Erythroblast (primary cell): ENCODE data around the gene MCRS1.
A peak's percentile ranks its signal among the peaks of the same experiment; 100 is the strongest.

Experiments
- DNase-seq, 2 experiments: peaks; one replicate each; lab custom pipeline; 2025; lab: John Stamatoyannopoulos, UW
- GATA1 ChIP-seq: IDR thresholded peaks from 2 replicates; pipeline ENCODE4 v1.6.1; 2011; ENCODE audit warnings: low read depth, mild to moderate bottlenecking, control low read depth, low read length, moderate library complexity
- POLR2A ChIP-seq: IDR thresholded peaks from 2 replicates; pipeline ENCODE4 v1.6.1; 2011; ENCODE audit warnings: mild to moderate bottlenecking, low read length

The MCRS1 gene

GRCh38 chr12:49554266-49554665 lies 13.7 kb downstream of the MCRS1 start:
- no peak for DNase-seq
- TF ChIP-seq GATA1 (no peak), POLR2A (no peak)

DNA sequence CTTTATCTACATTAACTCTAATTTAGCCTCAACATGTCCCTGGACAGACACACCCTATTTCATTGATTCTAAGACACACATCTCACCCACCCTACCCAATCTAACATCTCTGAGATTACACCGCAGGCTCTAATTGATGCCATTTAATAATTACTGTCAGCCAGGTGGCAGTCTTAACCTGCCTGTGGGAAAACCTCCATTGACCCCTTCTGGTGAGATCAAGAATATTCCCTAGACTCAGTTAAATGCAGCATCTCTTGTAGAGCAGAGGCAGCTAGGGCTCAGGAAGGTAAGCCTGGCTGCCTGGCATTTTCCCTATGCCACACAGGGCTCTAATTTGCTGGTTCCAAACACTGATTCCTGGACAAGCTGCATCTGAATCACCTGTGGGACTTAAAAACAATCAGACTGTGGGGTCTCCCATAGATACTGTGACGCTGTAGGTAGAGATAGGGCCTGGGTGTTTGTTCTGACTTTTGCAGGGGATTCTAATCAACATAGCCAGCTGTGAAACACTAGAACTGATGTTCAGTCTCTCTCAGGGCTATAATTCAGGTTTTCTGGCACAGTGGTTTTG lies 14.3 kb downstream of the MCRS1 start:
- peak; percentile 38 to 42 for DNase-seq
- TF ChIP-seq GATA1 (no peak), POLR2A (no peak)

DNA sequence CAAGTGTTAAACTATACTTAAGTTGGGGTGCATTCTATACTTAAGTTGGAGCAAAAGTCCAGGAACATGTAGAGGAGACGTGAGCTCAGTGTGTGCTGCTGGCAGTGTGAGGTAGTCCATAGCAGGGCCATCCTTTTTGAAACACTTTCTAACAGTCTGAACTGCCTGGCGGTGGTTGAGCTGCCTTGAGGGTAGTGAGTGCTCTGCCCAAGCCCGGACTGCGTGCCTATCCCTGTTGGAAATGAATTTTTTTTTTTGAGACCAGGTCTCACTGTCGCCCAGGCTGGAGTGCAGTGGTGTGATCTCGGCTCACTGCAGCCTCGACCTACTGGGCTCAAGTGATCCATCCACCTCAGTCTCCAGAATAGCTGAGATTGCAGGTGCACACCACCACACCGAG lies 15.0 kb downstream of the MCRS1 start:
- no peak for TF ChIP-seq GATA1
- TF ChIP-seq POLR2A = no peak
- DNase-seq = no peak

- TF ChIP-seq GATA1 (no peak), POLR2A (no peak)
- no peak for DNase-seq
Measured at GRCh38 chr12:49552425-49552824, 15.5 kb downstream of the MCRS1 start.

GRCh38 chr12:49552014-49552413 lies 15.9 kb downstream of the MCRS1 start:
- TF ChIP-seq GATA1 = no peak
- no peak for DNase-seq

DNA sequence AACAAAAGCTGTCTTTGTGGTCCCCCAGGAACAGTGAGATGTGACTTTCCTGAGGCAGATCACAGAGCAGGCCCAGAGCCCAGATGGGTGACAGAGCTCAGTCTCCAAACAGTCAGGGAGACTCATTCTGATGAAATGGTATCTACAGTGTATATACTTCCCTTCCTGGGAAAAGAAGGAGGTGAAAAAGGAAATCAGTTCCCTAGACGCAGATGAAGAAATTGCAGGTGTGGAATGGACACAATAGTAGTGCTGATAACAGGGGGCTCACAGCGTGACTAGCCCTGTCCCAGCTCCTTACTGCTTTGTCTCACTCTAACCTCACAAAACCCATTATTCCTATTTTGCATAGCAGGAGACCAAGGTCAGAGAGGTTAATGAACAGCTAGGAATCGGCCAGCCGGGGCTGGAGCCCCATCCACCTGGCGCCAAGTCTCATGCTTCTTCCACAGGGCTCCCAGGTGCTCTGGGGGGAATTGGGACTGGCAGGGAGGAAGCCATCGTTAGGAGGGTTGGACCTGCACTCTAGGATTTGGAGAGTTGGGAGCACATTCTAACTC lies 17.2 kb downstream of the MCRS1 start:
- TF ChIP-seq POLR2A (no peak), GATA1 (no peak)
- DNase-seq = no peak

- DNase-seq = no peak
- no peak for TF ChIP-seq POLR2A
Measured at GRCh38 chr12:49549735-49550692, 17.9 kb downstream of the MCRS1 start.

DNA sequence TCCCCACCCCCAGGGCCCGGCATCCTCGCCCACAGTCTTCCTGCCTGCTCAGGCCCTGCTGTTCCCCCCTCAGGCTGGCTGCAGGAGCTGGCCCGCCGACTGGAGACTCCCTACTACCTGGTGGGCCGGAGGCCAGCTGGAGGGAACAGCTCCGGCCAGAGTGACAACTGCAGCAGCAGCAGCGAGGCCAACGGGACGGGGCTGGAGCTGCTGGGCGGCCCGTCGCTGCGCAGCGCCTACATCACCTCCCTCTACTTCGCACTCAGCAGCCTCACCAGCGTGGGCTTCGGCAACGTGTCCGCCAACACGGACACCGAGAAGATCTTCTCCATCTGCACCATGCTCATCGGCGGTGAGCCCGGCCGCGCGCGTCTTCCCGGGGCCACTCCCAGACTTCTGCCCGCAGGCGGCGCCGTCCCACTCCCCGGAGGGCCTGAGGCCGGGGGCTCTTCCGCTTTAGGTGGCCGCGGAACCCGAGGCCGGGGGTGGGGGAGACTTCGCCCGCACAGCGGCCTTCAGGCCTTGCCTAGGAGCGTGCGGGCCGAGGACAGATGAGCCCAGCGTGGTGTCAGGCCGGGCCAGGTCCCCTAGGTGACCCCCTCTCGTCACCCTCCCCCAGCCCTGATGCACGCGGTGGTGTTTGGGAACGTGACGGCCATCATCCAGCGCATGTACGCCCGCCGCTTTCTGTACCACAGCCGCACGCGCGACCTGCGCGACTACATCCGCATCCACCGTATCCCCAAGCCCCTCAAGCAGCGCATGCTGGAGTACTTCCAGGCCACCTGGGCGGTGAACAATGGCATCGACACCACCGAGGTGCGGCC lies 18.9 kb downstream of the MCRS1 start:
- no peak for TF ChIP-seq GATA1
- no peak for TF ChIP-seq POLR2A
- DNase-seq = peak in 1 of 2 experiments; percentile 19

- TF ChIP-seq POLR2A = no peak
- TF ChIP-seq GATA1 = no peak
Measured at GRCh38 chr12:49548481-49548821, 19.5 kb downstream of the MCRS1 start.

DNA sequence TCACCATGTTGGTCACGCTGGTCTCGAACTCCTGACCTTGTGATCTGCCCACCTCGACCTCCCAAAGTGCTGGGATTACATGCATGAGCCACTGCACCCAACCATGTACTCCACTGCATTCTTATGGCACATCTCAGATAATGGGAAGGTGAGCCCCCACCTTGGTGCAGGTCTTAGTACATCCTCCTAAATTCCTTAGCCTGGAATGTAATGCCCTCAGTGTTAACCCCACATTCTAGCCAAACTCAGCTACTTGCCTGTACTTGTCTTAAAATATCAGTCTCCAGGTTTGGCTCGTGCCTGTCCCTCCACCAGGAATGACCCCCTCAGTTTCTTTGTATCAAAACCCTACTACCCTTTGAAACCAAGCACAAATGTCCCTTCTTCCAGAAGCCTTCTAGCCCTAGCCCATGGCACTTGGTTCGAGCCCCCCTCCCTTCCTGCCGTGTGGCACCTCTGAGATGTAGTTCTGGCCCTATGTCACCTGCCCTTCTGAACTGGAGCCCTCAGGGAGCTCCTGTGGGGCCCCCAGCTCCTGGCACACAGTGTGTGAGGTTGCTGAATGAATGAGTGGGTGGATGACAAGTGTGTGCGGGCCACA lies 20.8 kb downstream of the MCRS1 start:
- DNase-seq = no peak

More at GRCh38 chr12:49548481-49548821, 19.5 kb downstream of the MCRS1 start:
- DNase-seq = no peak

DNA sequence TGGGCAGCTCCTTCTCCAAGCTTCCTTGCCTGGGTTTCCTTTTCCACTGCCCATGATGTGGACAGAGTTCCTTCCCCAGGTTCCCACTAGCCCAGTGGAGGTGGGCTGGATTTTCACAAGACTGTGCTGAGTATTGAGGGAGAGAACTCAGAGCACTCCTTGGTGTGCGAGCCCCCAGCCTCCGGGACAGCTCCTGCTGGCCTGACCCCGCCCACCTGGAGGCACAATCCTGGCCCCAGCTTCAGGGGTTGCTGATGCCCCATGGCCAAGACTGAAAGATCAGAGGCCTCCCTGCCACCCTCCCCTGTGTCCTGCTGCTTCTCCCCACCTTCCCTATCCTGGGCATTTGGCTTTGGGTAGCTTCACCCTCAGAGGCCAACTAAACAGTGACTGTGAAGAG lies 21.5 kb downstream of the MCRS1 start:
- no peak for DNase-seq
- TF ChIP-seq POLR2A = no peak

More for the DNA sequence above, 20.8 kb downstream of the MCRS1 start:
- no peak for TF ChIP-seq GATA1
- TF ChIP-seq POLR2A = no peak

- DNase-seq = no peak
- TF ChIP-seq GATA1 (no peak), POLR2A (no peak)
Measured at GRCh38 chr12:49545815-49546214, 22.1 kb downstream of the MCRS1 start.
